Activated naive CD4-positive, alpha-beta T cell treated with anti-CD3 and anti-CD28 coated beads for 36 hours (primary cell): ENCODE data around the gene AEN. TPM values are rescaled to one million over a fixed set of nuclear protein-coding genes. Genes with fewer than 3 reads are reported as not detected.
"Not testable (repeated sequence)": the region's sequence is repeated elsewhere in the genome, so short reads cannot be mapped to it uniquely, and the experiment has no call there.

Source experiments
- CTCF ChIA-PET: fragments of 350-600 bp; sonication (Branson Sonifier 250); formaldehyde crosslinking; loops from one replicate; lab custom pipeline; 2021; ENCODE audit warnings: antibody characterized with exemption; lab: Charles Lee
- DNase-seq: peaks from one replicate; pipeline ENCODE4 v3.0.0-alpha.2; 2020
- H3K27ac Mint-ChIP-seq: one replicate; pipeline ENCODE4 v1.8.0; 2021; ENCODE audit warnings: mild to moderate bottlenecking, mixed read lengths
- H3K27me3 Mint-ChIP-seq: one replicate; pipeline ENCODE4 v1.8.0; 2021; ENCODE audit warnings: low read depth, mixed read lengths
- H3K36me3 Mint-ChIP-seq: one replicate; pipeline ENCODE4 v1.8.0; 2021; ENCODE audit warnings: low read depth, mixed read lengths
- H3K4me1 Mint-ChIP-seq: one replicate; pipeline ENCODE4 v1.8.0; 2021; ENCODE audit warnings: low read depth, mixed read lengths
- H3K4me3 Mint-ChIP-seq: one replicate; pipeline ENCODE4 v1.8.0; 2021; ENCODE audit warnings: mild to moderate bottlenecking, moderate library complexity, mixed read lengths
- H3K9me3 Mint-ChIP-seq: one replicate; pipeline ENCODE4 v1.8.0; 2021; ENCODE audit warnings: mixed read lengths
- intact Hi-C: fragments of 100-400 bp; cut with micrococcal nuclease; formaldehyde crosslinking; loops from one replicate; pipeline ENCODE4 v1.15.1; 2023
- total RNA-seq, 2 experiments: library from RNA; stranded (reverse); gene quantifications; one replicate each; pipeline ENCODE4 v1.2.3, GENCODE V29; 2021

The AEN gene
- total RNA-seq, 2 experiments from 2014 or later, result 85.2 to 87.2 TPM

DNA sequence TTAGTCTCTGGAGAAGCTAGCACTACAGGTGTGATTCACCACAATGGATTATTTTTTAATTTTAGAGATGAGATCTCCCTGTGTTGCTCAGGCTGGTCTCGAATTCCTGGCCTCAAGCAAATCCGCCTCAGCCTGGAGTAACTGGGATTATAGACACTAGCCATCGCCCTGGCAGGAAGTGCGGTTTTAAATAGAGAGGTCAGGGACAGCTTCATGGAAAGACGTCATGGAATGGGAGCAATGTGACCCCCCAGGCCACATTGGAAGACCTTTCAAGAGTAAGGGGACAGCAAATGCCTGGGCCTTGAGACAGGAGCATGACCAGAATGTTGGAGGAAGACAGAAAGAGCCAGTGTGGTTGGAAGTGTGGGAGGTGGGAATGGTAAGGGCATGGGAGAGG lies 15.5 kb downstream of the AEN start:
- Mint-ChIP-seq H3K9me3 (no peaks in the 10 kb centered on the region), H3K36me3 (peaks cover 42% of the 10 kb centered on the region), H3K27me3 (no peaks in the 10 kb centered on the region), H3K27ac (peak overlapping the region; percentile 96), H3K4me3 (peak overlapping the region; percentile 67), H3K4me1 (peaks cover 88% of the 10 kb centered on the region)
- intact Hi-C loops, result no loop called here
- no peak for DNase-seq
- CTCF ChIA-PET, result interaction anchor here (1.6 to 2.2 kb wide), 3 partner anchors 12 to 27 kb away, joined by 4 to 7 read pairs (median 6); no protein-coding TSS in a partner anchor

DNA sequence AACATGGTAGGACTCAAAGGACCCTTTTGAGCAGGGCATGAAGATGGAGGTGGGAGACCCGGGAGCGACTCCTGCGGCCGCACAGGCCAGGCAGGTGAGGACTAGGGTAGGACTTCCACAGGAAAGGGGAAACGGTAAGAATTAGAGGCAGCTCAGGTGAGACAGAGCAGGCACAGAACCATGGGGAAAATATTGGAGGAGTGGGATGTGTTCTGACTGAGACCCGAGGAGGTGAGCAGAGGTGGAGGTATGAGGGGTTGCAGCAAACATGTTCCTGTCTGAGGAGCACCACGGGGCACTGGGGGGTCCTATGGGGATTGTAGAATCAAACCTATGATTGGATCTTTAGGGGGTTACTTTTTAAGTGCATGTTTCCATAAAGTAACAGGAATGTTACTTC lies 16.3 kb downstream of the AEN start:
- Mint-ChIP-seq H3K36me3 (peaks cover 35% of the 10 kb centered on the region), H3K9me3 (no peaks in the 10 kb centered on the region), H3K27me3 (no peaks in the 10 kb centered on the region), H3K4me3 (no peak overlapping the region), H3K27ac (peak overlapping the region; percentile 96), H3K4me1 (peaks cover 85% of the 10 kb centered on the region)
- CTCF ChIA-PET, result interaction anchor here (1.8 kb wide), 1 partner anchor 13 kb away, joined by 23 read pairs; no protein-coding TSS in a partner anchor
- intact Hi-C loops, result no loop called here
- DNase-seq, result no peak

DNA sequence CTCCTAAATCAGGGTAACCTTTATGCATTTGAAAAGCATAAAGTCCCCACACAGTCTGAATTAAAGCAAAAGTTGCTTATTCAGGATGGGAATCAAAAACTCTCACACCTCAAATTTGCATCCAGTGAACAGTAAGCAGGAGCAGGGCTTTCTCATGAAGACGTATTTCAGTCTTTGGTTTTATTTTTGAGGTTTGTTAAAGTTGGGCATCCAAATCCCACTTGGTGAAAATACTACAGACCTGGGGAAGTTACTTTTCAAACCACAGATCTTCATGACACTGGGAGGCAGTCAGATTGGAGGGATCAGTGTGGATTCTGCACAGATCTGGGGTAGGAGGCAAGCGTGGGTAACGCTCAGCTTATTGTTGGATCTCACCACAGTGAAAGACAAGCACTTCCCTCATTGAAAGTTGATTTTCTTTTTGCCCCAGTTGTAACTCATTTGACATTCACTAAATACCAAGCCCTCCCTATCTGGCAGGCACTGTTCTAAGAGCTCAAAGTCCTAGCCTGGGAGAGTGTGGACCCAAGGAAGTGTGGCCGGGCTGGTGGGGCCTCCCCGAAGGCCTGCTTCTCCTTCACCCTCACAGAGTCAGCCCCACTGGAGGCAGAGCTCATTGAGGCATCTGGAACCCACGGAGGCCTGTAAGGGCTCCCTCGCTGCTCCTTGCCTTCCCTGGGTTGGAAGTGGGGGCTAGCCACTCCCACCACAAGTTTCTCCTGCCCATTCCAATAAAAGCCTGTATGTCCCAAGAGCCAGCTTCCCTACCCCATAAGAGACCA lies 16.9 kb downstream of the AEN start:
- Mint-ChIP-seq H3K4me3 (peak overlapping the region; percentile 81), H3K27ac (peak overlapping the region; percentile 96), H3K27me3 (no peaks in the 10 kb centered on the region), H3K36me3 (peaks cover 30% of the 10 kb centered on the region), H3K4me1 (peaks cover 82% of the 10 kb centered on the region), H3K9me3 (no peaks in the 10 kb centered on the region)
- no peak for DNase-seq
- intact Hi-C loops, result loop anchor here (1.0 kb wide), 5 partner anchors 15 to 450 kb away; partner anchors contain the start of genes ABHD2, DET1, MRPL46 and MRPS11
- CTCF ChIA-PET, result interaction anchor here (0.7 to 1.8 kb wide), 10 partner anchors 7 to 156 kb away, joined by 3 to 23 read pairs (median 4); no protein-coding TSS in a partner anchor

DNA sequence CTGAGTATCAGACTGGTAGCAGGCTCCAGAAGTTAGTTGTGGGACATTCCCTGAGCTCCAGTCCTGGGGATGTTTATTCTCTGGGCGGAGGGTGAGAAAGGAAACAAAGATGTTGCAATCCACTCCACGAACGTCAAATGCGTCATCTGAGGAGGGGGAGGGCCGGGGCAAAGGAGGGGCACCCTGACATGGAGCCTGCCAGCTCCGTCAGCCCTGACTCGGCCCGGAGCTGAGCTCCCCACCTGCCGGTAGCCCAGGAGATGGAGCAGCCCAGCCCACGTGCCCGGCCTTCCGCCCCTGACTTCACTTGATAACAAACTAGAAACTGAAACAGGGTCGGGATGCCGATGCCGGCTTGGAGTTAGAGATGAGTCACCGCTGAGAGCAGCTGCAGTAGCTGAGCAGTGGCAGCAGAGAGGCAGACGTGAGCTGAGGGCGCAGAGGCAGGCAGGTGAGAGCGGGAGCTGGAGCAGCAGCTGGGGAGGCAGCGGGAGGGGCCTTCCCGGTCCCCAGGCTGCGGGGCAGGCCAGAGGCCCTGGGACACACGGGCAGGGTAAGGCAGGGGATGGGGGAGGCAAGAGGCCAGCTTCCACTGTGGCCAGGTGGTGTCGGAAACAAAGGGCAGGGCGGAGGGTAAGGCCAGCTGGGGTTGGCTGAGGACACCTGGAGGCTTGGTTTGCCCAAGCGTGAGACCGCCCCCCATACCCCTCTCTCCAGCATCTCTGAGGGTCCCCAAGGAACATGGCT lies 17.7 kb downstream of the AEN start, which contains the start of gene ISG20:
Gene ISG20 (plus strand): TSS at position 391 of the 747 bp plus-strand sequence. CDS start 351 bp downstream, at position 742.
- DNase-seq, result peak; percentile 99
- no peaks in the 10 kb centered on the region for H3K27me3 Mint-ChIP-seq
- H3K27ac Mint-ChIP-seq, result peak within 1 kb of the TSS; percentile 96
- H3K9me3 Mint-ChIP-seq, result no peaks in the 10 kb centered on the region
- intact Hi-C loops, result loop anchor here (1.0 kb wide), 5 partner anchors 15 to 450 kb away; partner anchors contain the start of genes ABHD2, DET1, MRPL46 and MRPS11
- peak within 1 kb of the TSS; percentile 81 for H3K4me3 Mint-ChIP-seq
- H3K36me3 Mint-ChIP-seq, result peaks cover 27% of the 10 kb centered on the region
- CTCF ChIA-PET, result interaction anchor here (0.7 to 1.8 kb wide), 10 partner anchors 8 to 157 kb away, joined by 3 to 23 read pairs (median 4); no protein-coding TSS in a partner anchor
- H3K4me1 Mint-ChIP-seq, result peaks cover 79% of the 10 kb centered on the region

DNA sequence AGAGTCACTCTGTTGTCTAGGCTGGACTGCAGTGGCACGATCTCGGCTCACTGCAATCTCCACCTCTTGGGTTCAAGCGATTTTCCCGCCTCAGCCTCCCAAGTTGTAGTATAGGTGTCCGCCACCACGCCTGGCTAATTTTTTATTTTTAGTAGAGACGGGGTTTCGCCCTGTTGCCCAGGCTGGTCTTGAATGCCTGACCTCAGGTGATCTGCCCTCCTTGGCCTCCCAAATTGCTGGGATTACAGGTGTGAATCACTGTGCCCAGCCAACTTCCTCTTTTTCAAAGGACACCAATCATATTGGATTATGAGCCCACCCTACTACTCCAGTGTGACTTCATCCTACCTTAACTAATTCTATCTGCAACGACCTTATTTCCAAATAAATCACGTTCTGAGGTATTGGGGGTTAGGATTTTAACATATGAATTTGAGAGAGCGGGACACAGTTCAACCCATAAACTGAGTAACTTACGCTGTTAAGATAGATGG lies 20.9 kb downstream of the AEN start:
- Mint-ChIP-seq H3K36me3 (peaks cover 18% of the 10 kb centered on the region), H3K4me3 (no peak overlapping the region), H3K27me3 (no peaks in the 10 kb centered on the region), H3K27ac (peak overlapping the region; percentile 46), H3K9me3 (no peaks in the 10 kb centered on the region), H3K4me1 (peaks cover 63% of the 10 kb centered on the region)
- intact Hi-C loops, result no loop called here
- CTCF ChIA-PET, result interaction anchor here (0.6 kb wide), 1 partner anchor 25 kb away, joined by 5 read pairs; no protein-coding TSS in a partner anchor
- no peak for DNase-seq

DNA sequence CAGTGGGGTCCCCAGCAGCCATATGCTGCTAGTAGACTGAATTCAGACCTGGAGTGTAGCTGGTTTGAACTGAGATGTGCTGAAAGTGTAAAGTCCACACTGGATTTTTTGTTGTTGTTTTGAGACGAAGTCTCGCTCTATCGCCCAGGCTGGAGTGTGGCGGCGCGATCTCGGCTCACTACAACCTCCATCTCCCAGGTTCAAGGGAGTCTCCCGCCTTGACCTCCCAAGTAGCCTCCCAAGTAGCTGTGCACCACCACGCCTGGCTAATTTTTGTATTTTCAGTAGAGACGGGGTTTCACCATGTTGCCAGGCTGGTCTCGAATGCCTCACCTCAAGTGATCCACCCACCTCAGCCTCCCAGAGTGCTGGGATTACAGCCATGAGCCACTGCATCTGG lies 21.4 kb downstream of the AEN start:
- H3K9me3 Mint-ChIP-seq, H3K4me3 Mint-ChIP-seq, H3K27me3 Mint-ChIP-seq, DNase-seq, intact Hi-C loops: not testable (repeated sequence)
- Mint-ChIP-seq H3K36me3 (peaks cover 16% of the 10 kb centered on the region), H3K27ac (peak overlapping the region; percentile 46), H3K4me1 (peaks cover 62% of the 10 kb centered on the region)
- CTCF ChIA-PET, result interaction anchor here (0.6 kb wide), 1 partner anchor 120 kb away, joined by 3 read pairs; no protein-coding TSS in a partner anchor

DNA sequence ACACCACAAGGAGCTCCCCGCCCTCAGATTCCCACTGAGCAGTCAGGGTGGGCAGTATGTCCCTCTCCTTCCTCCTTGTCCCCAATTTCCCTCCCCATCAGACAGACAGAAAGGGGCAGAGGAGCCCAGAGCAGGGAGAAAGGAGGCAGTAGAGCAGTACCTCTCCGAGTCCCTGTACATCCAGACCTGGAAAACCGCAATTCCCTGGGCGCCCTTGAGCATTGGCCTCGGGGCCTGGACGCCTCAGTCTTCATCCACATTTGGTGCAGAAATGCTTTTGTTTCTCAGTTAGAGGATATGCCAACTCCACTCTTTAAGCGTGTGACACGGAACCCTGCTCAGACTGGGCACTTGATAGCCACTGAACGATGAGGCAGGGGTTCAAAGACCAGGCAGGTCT lies 23.6 kb downstream of the AEN start:
- intact Hi-C loops, result no loop called here

DNA sequence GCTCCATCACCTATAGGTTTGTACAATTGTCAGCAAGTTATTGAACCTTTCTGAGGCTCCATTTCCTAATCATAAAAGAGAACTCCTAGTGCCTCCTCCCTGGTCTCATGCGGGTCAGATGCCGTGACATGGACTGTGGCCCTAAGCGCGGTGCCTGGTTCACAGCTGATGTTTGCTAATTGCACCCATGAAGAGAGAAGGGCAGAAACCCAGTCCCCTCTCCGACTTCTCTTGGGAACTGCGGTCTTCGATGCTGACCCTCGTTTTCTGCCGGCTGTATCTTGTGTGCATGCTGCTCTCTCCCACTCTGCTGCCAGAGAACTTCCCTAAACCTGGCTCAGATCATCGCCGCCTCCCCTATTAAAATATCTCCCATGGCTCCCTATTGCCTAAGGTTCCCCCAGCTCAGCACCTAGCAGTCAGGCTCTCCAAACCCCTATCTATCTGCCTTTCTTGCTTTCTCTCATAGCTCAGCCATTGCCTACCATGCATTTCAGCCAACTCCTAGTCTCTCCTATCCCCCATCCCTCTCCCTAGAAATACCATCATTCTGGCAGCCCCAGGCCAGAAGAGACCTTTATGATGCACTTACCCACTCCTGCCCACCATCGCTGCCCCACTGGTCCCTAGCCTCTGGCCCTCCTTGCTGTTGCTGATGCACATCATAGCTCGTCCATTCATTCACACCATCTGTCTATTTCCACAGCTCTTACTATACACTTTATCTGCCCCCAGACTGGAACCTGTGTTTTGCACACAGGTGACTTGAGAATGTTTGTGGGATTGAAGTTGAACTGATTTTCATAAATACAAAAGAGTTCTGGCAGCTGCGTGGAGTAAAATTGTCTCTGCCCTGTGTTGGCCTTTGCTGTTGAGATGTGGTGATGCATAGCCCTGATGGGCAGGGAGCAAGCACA lies 24.3 kb downstream of the AEN start:
- peak; percentile 2 for DNase-seq
- H3K27ac Mint-ChIP-seq, result no peak overlapping the region
- peaks cover 3% of the 10 kb centered on the region for H3K36me3 Mint-ChIP-seq
- CTCF ChIA-PET, result interaction anchor here (0.9 kb wide), 1 partner anchor 15 kb away, joined by 3 read pairs; no protein-coding TSS in a partner anchor
- intact Hi-C loops, result no loop called here
- H3K27me3 Mint-ChIP-seq, result no peaks in the 10 kb centered on the region
- no peak overlapping the region for H3K4me3 Mint-ChIP-seq
- H3K9me3 Mint-ChIP-seq, result no peaks in the 10 kb centered on the region
- peaks cover 63% of the 10 kb centered on the region for H3K4me1 Mint-ChIP-seq

More for the DNA sequence above, 23.6 kb downstream of the AEN start:
- no peaks in the 10 kb centered on the region for H3K9me3 Mint-ChIP-seq
- peak; percentile 2 for DNase-seq
- H3K4me1 Mint-ChIP-seq, result peaks cover 63% of the 10 kb centered on the region
- CTCF ChIA-PET, result no interaction called here
- H3K36me3 Mint-ChIP-seq, result peaks cover 9% of the 10 kb centered on the region
- H3K4me3 Mint-ChIP-seq, result no peak overlapping the region
- no peak overlapping the region for H3K27ac Mint-ChIP-seq
- H3K27me3 Mint-ChIP-seq, result no peaks in the 10 kb centered on the region

DNA sequence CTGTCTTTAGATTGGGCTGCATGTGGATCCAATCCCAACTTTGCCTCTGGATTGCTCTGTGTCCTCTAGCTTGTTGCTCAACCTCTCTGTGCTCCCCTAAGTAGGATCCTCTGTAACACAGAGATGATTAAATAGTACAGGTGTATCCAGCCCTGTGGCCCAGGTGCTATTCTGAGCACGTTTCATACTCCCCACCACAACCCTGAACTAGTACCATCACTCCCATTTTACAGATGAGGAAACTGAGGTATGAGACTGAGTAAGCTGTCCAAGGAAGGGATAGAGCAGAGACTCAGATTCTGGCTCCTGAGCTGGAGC lies 24.9 kb downstream of the AEN start:
- Mint-ChIP-seq H3K9me3 (no peaks in the 10 kb centered on the region), H3K36me3 (peaks cover 2% of the 10 kb centered on the region), H3K27me3 (no peaks in the 10 kb centered on the region), H3K4me1 (peaks cover 64% of the 10 kb centered on the region), H3K4me3 (no peak overlapping the region), H3K27ac (no peak overlapping the region)
- intact Hi-C loops, result no loop called here
- CTCF ChIA-PET, result interaction anchor here (0.9 kb wide), 1 partner anchor 14 kb away, joined by 3 read pairs; no protein-coding TSS in a partner anchor
- DNase-seq, result peak; percentile 1

DNA sequence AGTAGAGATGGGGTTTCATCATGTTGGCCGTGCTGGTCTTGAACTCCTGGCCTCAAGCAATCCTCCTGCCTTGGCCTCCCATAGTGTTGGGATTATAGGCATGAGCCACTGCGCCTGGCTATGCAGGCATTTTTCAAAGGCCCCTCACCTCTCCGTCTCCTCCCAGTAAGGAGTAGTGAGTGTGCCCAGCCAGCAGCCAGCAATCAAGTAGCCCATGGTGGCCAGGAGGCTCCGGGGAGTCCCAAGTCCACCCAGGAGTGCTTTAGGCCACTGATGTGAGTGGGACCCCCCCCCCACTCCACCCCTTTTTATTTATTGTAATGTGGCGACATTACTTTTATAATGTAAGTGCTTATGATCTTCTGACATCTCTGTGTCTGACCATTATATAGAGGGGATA lies 25.8 kb downstream of the AEN start:
- Mint-ChIP-seq H3K9me3 (no peaks in the 10 kb centered on the region), H3K36me3 (peaks cover 2% of the 10 kb centered on the region), H3K4me1 (peaks cover 70% of the 10 kb centered on the region), H3K4me3 (no peak overlapping the region), H3K27me3 (no peaks in the 10 kb centered on the region), H3K27ac (no peak overlapping the region)
- intact Hi-C loops, result no loop called here
- peak; percentile 3 for DNase-seq
- CTCF ChIA-PET, result interaction anchor here (1.4 kb wide), 1 partner anchor 8 kb away, joined by 4 read pairs; the partner anchor contains the start of gene ISG20
